SK-N-SH treated with all-trans-retinoic acid at 6 μM for 48 hours (cell line): Measurements from ENCODE around the gene DNAJC28.

Experiments used
- ATAC-seq: fragments of 200-7000 bp; cut with Tn5 transposase; 3 replicates; pipeline ENCODE4 v1.9.1; 2020; ENCODE audit warnings: mild to moderate bottlenecking, moderate library complexity
- ARNTL ChIP-seq: fragments of 450-650 bp; formaldehyde crosslinking; IDR thresholded peaks from 2 replicates; pipeline ENCODE4 v1.5.0; 2020; ENCODE audit warnings: low read depth, mild to moderate bottlenecking, moderate library complexity, borderline replicate concordance
- BACH2 ChIP-seq: fragments of 250-450 bp; sonication (Bioruptor Pico); IDR thresholded peaks from 2 replicates; pipeline ENCODE4 v1.9.0; 2021; ENCODE audit warnings: mild to moderate bottlenecking, borderline replicate concordance
- CREB5 ChIP-seq: fragments of 250-450 bp; sonication (Bioruptor Pico); IDR thresholded peaks from 2 replicates; pipeline ENCODE4 v1.5.1; 2020; ENCODE audit warnings: low read depth, mild to moderate bottlenecking, moderate library complexity
- CSDC2 ChIP-seq: fragments of 250-450 bp; sonication (Bioruptor Pico); IDR thresholded peaks from 2 replicates; pipeline ENCODE4 v1.5.0; 2020; ENCODE audit warnings: mild to moderate bottlenecking, moderate library complexity
- CSRNP3 ChIP-seq: fragments of 250-450 bp; sonication (Bioruptor Pico); IDR thresholded peaks from 2 replicates; pipeline ENCODE4 v1.5.1; 2021; ENCODE audit warnings: mild to moderate bottlenecking, moderate library complexity
- ESRRG ChIP-seq: fragments of 250-450 bp; sonication (Bioruptor Pico); IDR thresholded peaks from 2 replicates; pipeline ENCODE4 v1.6.1; 2021; ENCODE audit warnings: mild to moderate bottlenecking
- GLIS3 ChIP-seq: fragments of 250-450 bp; sonication (Bioruptor Pico); IDR thresholded peaks from 2 replicates; pipeline ENCODE4 v1.5.0; 2020; ENCODE audit warnings: mild to moderate bottlenecking, moderate library complexity
- ISL1 ChIP-seq: fragments of 250-450 bp; sonication (Bioruptor Pico); IDR thresholded peaks from 2 replicates; pipeline ENCODE4 v2.1.2; 2022; ENCODE audit warnings: mild to moderate bottlenecking, moderate library complexity
- OSR1 ChIP-seq: fragments of 250-450 bp; sonication (Bioruptor Pico); IDR thresholded peaks from 2 replicates; pipeline ENCODE4 v1.8.0; 2022; ENCODE audit warnings: moderate library complexity, mild to moderate bottlenecking, inconsistent platforms
- PATZ1 ChIP-seq: fragments of 250-450 bp; sonication (Bioruptor Pico); IDR thresholded peaks from 2 replicates; pipeline ENCODE4 v1.8.0; 2020; ENCODE audit warnings: mild to moderate bottlenecking, moderate library complexity, borderline replicate concordance
- PPARA ChIP-seq: fragments of 250-450 bp; sonication (Bioruptor Pico); IDR thresholded peaks from 2 replicates; pipeline ENCODE4 v1.5.0; 2020; ENCODE audit warnings: mild to moderate bottlenecking, borderline replicate concordance
- RARB ChIP-seq: fragments of 250-450 bp; sonication (Bioruptor Pico); IDR thresholded peaks from 2 replicates; pipeline ENCODE4 v1.8.0; 2021; ENCODE audit warnings: mild to moderate bottlenecking, moderate library complexity
- SNAI2 ChIP-seq: fragments of 250-450 bp; sonication (Bioruptor Pico); IDR thresholded peaks from 2 replicates; pipeline ENCODE4 v1.5.0; 2020; ENCODE audit warnings: mild to moderate bottlenecking, moderate library complexity
- TCF4 ChIP-seq: fragments of 250-450 bp; sonication (Bioruptor Pico); IDR thresholded peaks from 2 replicates; pipeline ENCODE4 v1.8.0; 2021; ENCODE audit warnings: mild to moderate bottlenecking, moderate library complexity, borderline replicate concordance
- TOX ChIP-seq: fragments of 250-450 bp; sonication (Bioruptor Pico); IDR thresholded peaks from 2 replicates; pipeline ENCODE4 v1.8.0; 2021; ENCODE audit warnings: mild to moderate bottlenecking, moderate library complexity, borderline replicate concordance
- ZC3H10 ChIP-seq: fragments of 250-450 bp; sonication (Bioruptor Pico); IDR thresholded peaks from 2 replicates; pipeline ENCODE4 v1.5.1; 2021; ENCODE audit warnings: mild to moderate bottlenecking, moderate library complexity
- ZFP3 ChIP-seq: fragments of 250-450 bp; sonication (Bioruptor Pico); IDR thresholded peaks from 2 replicates; pipeline ENCODE4 v1.5.0; 2020; ENCODE audit warnings: mild to moderate bottlenecking, moderate library complexity
- ZFP30 ChIP-seq: fragments of 450-650 bp; formaldehyde crosslinking; IDR thresholded peaks from 2 replicates; pipeline ENCODE4 v1.5.0; 2022; ENCODE audit warnings: mild to moderate bottlenecking, moderate library complexity
- ZNF565 ChIP-seq: fragments of 450-650 bp; formaldehyde crosslinking; conservative IDR thresholded peaks from 2 replicates; pipeline ENCODE4 v1.5.0; 2020; ENCODE audit warnings: low read depth, mild to moderate bottlenecking, moderate library complexity
- ZNF70 ChIP-seq: fragments of 450-650 bp; formaldehyde crosslinking; IDR thresholded peaks from 2 replicates; pipeline ENCODE4 v1.5.0; 2020; ENCODE audit warnings: mild to moderate bottlenecking, moderate library complexity
- ZNF8 ChIP-seq: fragments of 450-650 bp; formaldehyde crosslinking; IDR thresholded peaks from 2 replicates; pipeline ENCODE4 v1.5.0; 2020; ENCODE audit warnings: mild to moderate bottlenecking, moderate library complexity

DNAJC28 gene

GRCh38 chr21:33496345-33496744, 4.8 kb upstream of the DNAJC28 start:
- TF ChIP-seq ESRRG = no peak
- no peak for TF ChIP-seq ARNTL (CRISPR knock-in tag)
- no peak for TF ChIP-seq CREB5 (CRISPR knock-in tag)
- TF ChIP-seq ISL1 (CRISPR knock-in tag) = no peak
- TF ChIP-seq CSRNP3 (CRISPR knock-in tag) = no peak
- no peak for TF ChIP-seq ZC3H10 (CRISPR knock-in tag)
- ATAC-seq = no peak

- TF ChIP-seq OSR1 (CRISPR knock-in tag) (no peak), ARNTL (CRISPR knock-in tag) (no peak), GLIS3 (CRISPR knock-in tag) (no peak), PATZ1 (CRISPR knock-in tag) (no peak)
Observed at GRCh38 chr21:33495743-33496142, 4.2 kb upstream of the DNAJC28 start.

GRCh38 chr21:33493756-33494155, 2.2 kb upstream of the DNAJC28 start:
- no peak for ATAC-seq
- TF ChIP-seq ZNF70 (no peak), PPARA (CRISPR knock-in tag) (no peak), ISL1 (CRISPR knock-in tag) (no peak), CSRNP3 (CRISPR knock-in tag) (no peak), OSR1 (CRISPR knock-in tag) (no peak), CSDC2 (CRISPR knock-in tag) (no peak), CREB5 (CRISPR knock-in tag) (no peak), TCF4 (CRISPR knock-in tag) (no peak), ZFP3 (CRISPR knock-in tag) (no peak), ZNF565 (no peak), GLIS3 (CRISPR knock-in tag) (no peak), SNAI2 (no peak), ZFP30 (CRISPR knock-in tag) (no peak), ARNTL (CRISPR knock-in tag) (no peak), ESRRG (no peak), TOX (no peak), ZNF8 (no peak), BACH2 (CRISPR knock-in tag) (no peak), RARB (CRISPR knock-in tag) (no peak)

More at GRCh38 chr21:33495743-33496142, 4.2 kb upstream of the DNAJC28 start:
- no peak for ATAC-seq

GRCh38 chr21:33492571-33492970, 1.1 kb upstream of the DNAJC28 start:
- no peak for ATAC-seq
- TF ChIP-seq ZFP3 (CRISPR knock-in tag) = no peak
- no peak for TF ChIP-seq TOX
- TF ChIP-seq ZNF565 = no peak
- TF ChIP-seq CSDC2 (CRISPR knock-in tag) = no peak
- no peak for TF ChIP-seq GLIS3 (CRISPR knock-in tag)
- no peak for TF ChIP-seq BACH2 (CRISPR knock-in tag)
- TF ChIP-seq ISL1 (CRISPR knock-in tag) = no peak
- TF ChIP-seq OSR1 (CRISPR knock-in tag) = no peak
- no peak for TF ChIP-seq ZFP30 (CRISPR knock-in tag)
- TF ChIP-seq CSRNP3 (CRISPR knock-in tag) = no peak
- TF ChIP-seq ZC3H10 (CRISPR knock-in tag) = no peak
- no peak for TF ChIP-seq PATZ1 (CRISPR knock-in tag)
- TF ChIP-seq PPARA (CRISPR knock-in tag) = no peak
- no peak for TF ChIP-seq ZNF8
- no peak for TF ChIP-seq CREB5 (CRISPR knock-in tag)
